HG02571 (cell line): ENCODE data around the gene NUDC.
"Not testable (repeated sequence)": the region's sequence is repeated elsewhere in the genome, so short reads cannot be mapped to it uniquely, and the experiment has no call there.

Source experiments
- ATAC-seq: cut with Tn5 transposase; IDR thresholded peaks from one replicate; pipeline ENCODE4 v1.9.1; 2021; ENCODE audit warnings: mild to moderate bottlenecking, moderate library complexity; ENCODE audit not compliant: unreplicated experiment

Gene NUDC

GRCh38 chr1:26921540-26922430 is at the start of gene NUDC:
NUDC (plus strand) TSS chr1:26921743; CDS start chr1:26921849, 106 bp downstream.
- peak; percentile 95 for ATAC-seq

- not testable (repeated sequence) for ATAC-seq
Measured at GRCh38 chr1:26873097-26873496, 48.4 kb upstream of the NUDC start.

GRCh38 chr1:26874896-26875295 is 46.6 kb upstream of the NUDC start:
- ATAC-seq, result no peak

GRCh38 chr1:26877326-26877725 is 44.2 kb upstream of the NUDC start:
- no peak for ATAC-seq

- no peak for ATAC-seq
Measured at GRCh38 chr1:26879793-26880192, 41.8 kb upstream of the NUDC start.

GRCh38 chr1:26881611-26882010 is 39.9 kb upstream of the NUDC start:
- not testable (repeated sequence) for ATAC-seq

- no peak for ATAC-seq
Measured at GRCh38 chr1:26882696-26883463, 38.7 kb upstream of the NUDC start.

- ATAC-seq, result no peak
Measured at GRCh38 chr1:26887125-26887524, 34.4 kb upstream of the NUDC start.

GRCh38 chr1:26888231-26888630 is 33.3 kb upstream of the NUDC start:
- ATAC-seq, result no peak

- peak; percentile 80 for ATAC-seq
Measured at GRCh38 chr1:26889551-26890466, 31.7 kb upstream of the NUDC start, which contains the start of gene GPN2. GPN2 (minus strand) TSS chr1:26890283; CDS start chr1:26890096, 187 bp downstream.

- ATAC-seq, result peak; percentile 18
Measured at GRCh38 chr1:26890467-26890796, 31.1 kb upstream of the NUDC start.

- ATAC-seq, result no peak
Measured at GRCh38 chr1:26894263-26894662, 27.3 kb upstream of the NUDC start.

- no peak for ATAC-seq
Measured at GRCh38 chr1:26897351-26897750, 24.2 kb upstream of the NUDC start.

GRCh38 chr1:26900001-26900814 is 21.3 kb upstream of the NUDC start, which contains the start of gene GPATCH3:
GPATCH3 (minus strand) TSS chr1:26900467; CDS start chr1:26900442, 25 bp downstream.
- ATAC-seq, result peak; percentile 74

GRCh38 chr1:26900815-26901511 is 20.6 kb upstream of the NUDC start:
- no peak for ATAC-seq

- ATAC-seq, result no peak
Measured at GRCh38 chr1:26907071-26907917, 14.2 kb upstream of the NUDC start.

- ATAC-seq, result no peak
Measured at GRCh38 chr1:26909951-26910342, 11.6 kb upstream of the NUDC start.
